Measurements from ENCODE around the gene TMEM86A.

- TF ChIP-seq POLR2A (IDR thresholded peaks at IDR 0.05; ENCODE audit: low read length) (no peak), FOSL2 (IDR thresholded peaks at IDR 0.05) (no peak), FOSL2 (CRISPR knock-in tag; IDR thresholded peaks at IDR 0.05) (no peak)
Observed at GRCh38 chr11:18739685-18740084, 41.1 kb downstream of the TMEM86A start.
